MG63 (cell line): Measurements from ENCODE around the gene PPP4R4. TPM values are rescaled to one million over a fixed set of nuclear protein-coding genes. Genes with fewer than 3 reads are reported as not detected.
A peak's percentile ranks its signal among the peaks of the same experiment; 100 is the strongest.

Source experiments
- DNase-seq: peaks from one replicate; pipeline ENCODE4 v3.0.0-alpha.2; 2020
- H3K27me3 ChIP-seq: fragments of 250-450 bp; sonication (Bioruptor Pico); 2 replicates; pipeline ENCODE4 v1.5.1; 2020; ENCODE audit warnings: mild to moderate bottlenecking, moderate library complexity
- H3K36me3 ChIP-seq: fragments of 250-450 bp; sonication (Bioruptor Pico); 2 replicates; pipeline ENCODE4 v1.5.1; 2020; ENCODE audit warnings: mild to moderate bottlenecking, moderate library complexity
- H3K4me3 ChIP-seq: fragments of 250-450 bp; sonication (Bioruptor Pico); 2 replicates; pipeline ENCODE4 v1.5.1; 2020; ENCODE audit warnings: mild to moderate bottlenecking, moderate library complexity
- H3K9me3 ChIP-seq: fragments of 250-450 bp; sonication (Bioruptor Pico); 2 replicates; pipeline ENCODE4 v1.5.1; 2020; ENCODE audit warnings: mild to moderate bottlenecking, moderate library complexity
- total RNA-seq: library from RNA; depleted of rRNA; stranded (reverse); fragments of >200 nt; shearing (Covaris generic); gene quantifications from 2 replicates; pipeline ENCODE4 v1.2.3, GENCODE V29; 2014; ENCODE audit warnings: low replicate concordance; rRNA removed

Gene PPP4R4, protein sequence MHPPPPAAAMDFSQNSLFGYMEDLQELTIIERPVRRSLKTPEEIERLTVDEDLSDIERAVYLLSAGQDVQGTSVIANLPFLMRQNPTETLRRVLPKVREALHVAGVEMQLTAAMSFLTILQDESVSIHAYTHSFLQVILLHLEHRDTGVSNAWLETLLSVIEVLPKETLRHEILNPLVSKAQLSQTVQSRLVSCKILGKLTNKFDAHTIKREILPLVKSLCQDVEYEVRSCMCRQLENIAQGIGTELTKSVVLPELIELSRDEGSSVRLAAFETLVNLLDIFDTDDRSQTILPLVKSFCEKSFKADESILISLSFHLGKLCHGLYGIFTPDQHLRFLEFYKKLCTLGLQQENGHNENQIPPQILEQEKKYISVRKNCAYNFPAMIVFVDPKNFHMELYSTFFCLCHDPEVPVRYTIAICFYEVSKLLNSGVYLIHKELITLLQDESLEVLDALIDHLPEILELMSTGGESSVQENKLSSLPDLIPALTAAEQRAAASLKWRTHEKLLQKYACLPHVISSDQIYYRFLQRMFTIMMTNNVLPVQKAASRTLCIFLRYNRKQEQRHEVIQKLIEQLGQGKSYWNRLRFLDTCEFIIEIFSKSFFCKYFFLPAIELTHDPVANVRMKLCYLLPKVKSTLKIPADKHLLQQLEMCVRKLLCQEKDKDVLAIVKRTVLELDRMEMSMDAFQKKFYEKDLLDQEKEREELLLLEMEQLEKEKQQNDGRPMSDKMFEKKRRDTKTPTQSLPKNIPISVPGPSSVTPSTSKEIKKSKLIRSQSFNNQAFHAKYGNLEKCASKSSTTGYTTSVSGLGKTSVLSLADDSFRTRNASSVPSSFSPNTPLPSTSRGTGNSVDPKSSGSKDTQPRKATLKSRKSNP
- total RNA-seq = 0.23 TPM in 1 of 2 replicates, not detected in the other

DNA sequence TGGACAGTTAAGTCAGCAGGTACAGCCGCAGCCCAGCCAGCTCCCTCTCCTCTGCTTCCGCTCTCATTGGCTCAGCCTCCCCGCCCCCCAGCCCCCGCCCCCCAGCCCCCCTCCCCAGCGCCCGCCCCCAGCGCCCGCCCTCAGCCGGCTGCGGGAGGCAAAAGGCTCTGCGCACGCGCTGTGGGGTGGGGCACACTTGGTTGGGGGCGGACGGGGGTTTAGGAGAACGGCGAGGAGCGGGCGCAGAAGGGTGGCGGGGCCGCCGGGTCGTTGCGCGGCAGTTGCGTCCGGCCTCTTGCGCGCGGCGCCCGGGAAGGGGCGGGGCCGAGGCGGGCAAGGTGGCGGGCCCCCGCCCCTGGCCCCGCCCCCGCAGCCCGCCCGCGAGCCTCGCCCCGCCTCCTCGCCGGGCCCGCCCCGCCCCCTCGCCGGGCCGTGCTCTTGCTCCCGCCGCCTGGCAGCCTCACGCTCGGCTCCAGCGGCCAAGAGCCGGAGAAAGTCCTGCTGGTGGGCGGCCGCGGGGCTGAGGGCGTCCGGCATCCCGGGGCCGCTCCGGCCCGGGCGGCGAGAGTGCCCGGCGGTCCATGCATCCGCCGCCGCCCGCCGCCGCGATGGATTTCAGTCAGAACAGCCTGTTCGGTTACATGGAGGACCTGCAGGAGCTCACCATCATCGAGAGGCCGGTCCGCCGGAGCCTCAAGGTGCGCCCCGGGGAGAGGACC, at the start of gene PPP4R4:
TSS of gene PPP4R4 (plus strand) at position 438 of the 719 bp plus-strand sequence. CDS start at position 582, 144 bp downstream.
- no peaks in the 10 kb centered on the region for H3K9me3 ChIP-seq
- H3K27me3 ChIP-seq = no peaks in the 10 kb centered on the region
- peak; percentile 90 for DNase-seq
- H3K4me3 ChIP-seq = peak within 1 kb of the TSS; percentile 63
- H3K36me3 ChIP-seq = no peaks in the 10 kb centered on the region

DNA sequence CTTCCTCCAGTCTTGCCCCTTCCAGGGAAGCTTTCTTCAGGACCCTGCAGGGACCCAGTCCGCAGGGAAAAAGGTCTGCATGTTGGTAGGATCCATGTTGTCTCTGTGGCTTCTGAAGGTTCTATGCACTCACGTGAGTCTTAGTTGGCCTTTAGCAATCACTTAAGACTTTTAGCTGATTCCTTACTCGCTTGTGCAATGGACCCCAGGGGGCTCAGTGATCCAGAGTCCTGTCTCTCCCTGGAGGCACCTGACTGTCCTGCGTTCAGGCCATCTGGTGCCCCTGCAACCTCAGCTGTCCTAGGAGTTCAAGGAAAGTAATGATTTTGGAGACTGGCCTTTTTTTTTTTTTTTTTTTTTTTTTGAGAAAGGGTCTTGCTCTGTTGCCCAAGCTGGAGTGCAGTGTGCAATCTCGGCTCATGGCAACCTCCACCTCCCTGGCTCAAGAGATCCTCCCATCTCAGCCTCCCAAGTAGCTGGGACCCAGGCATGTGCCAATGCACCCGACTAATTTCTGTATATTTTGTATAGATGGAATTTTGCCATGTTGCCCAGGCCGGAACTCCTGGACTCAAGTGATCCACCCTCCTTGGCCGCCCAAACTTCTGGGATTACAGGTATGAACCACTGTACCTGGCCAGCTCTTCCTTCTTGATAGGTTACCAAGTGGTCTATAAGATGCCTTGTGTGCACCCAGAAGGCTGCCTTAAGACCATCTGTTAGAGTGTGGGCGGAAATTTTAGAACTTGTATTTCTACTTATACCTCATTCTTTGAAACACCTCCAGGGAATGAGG, 49.3 kb upstream of the PPP4R4 start:
- Histone ChIP-seq H3K27me3 (no peaks in the 10 kb centered on the region), H3K4me3 (no peak overlapping the region), H3K9me3 (no peaks in the 10 kb centered on the region; the same call in 1 of the 2 replicates), H3K36me3 (no peaks in the 10 kb centered on the region)
- DNase-seq = no peak

DNA sequence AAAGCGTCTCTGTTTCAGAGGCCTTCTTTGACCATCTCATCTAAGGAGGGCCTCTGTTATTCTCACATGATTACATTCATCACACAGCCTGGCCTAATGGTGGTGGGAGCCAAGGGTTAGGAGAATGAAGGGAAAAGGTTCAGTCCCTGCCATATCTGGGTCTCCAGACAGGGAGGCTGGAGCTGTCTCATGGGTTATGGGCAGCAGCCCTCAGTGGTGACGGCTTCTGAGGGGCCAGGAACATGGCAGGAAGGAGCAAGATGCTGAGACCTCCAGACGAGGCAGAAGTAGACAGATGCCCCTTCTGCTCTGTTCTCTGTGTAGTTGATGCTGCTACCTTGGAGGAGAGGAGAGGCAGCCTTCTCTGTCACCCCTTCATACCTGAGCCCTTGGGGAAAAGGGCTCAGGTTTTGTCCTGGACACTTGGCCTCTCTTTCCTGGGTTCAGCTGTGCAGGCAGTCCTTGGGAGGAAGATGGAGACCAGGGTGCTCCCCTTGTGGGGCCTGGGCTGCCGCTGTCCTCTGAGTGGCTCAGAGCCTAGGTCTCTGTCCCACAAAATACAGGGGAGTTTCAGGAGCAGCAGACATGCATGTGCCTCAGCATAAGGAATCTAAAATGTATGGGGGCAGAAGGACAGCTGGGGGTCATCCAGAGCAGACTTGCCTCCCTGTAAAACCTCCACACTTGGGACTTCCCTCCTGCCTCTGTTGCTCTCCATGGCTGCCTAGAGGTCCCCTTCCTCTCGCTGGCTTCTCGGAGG, 48.3 kb upstream of the PPP4R4 start:
- Histone ChIP-seq H3K27me3 (no peaks in the 10 kb centered on the region), H3K36me3 (no peaks in the 10 kb centered on the region), H3K4me3 (no peak overlapping the region), H3K9me3 (no peaks in the 10 kb centered on the region)
- no peak for DNase-seq

DNA sequence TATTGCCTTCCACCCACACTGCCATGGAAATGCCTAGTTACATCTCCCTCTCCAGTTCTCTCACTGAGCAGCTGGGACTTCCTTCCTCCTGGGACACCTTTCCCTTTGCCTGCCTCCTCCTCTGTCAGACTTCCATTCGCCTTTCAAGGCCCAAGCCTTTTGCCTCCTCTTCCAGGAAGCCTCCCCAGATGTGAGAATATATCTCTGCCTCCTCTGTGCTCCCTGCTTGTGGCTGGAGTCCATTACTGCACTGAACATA, 47.8 kb upstream of the PPP4R4 start:
- Histone ChIP-seq H3K4me3 (no peak overlapping the region), H3K9me3 (no peaks in the 10 kb centered on the region), H3K27me3 (no peaks in the 10 kb centered on the region), H3K36me3 (no peaks in the 10 kb centered on the region)
- no peak for DNase-seq

DNA sequence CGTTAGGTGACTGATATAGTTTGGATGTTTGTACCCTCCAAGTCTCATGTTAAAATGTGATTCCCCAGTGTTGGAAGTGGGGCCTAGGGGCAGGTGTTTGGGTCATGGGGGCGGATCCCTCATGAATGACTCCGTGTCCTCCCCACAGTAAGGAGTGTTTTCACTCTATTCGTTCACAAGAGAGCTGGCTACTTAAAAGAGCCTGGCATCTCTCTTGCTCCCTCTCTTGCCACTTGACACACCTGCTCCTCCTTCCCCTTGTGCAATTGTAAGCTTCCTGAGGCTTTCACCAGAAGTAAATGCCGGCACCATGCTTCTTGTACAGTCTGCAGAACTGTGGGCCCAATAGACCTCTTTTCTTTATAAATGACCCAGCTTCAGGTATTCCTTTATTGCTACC, 47.3 kb upstream of the PPP4R4 start:
- no peaks in the 10 kb centered on the region for H3K9me3 ChIP-seq
- H3K27me3 ChIP-seq = no peaks in the 10 kb centered on the region
- no peak overlapping the region for H3K4me3 ChIP-seq
- no peak for DNase-seq
- no peaks in the 10 kb centered on the region for H3K36me3 ChIP-seq

DNA sequence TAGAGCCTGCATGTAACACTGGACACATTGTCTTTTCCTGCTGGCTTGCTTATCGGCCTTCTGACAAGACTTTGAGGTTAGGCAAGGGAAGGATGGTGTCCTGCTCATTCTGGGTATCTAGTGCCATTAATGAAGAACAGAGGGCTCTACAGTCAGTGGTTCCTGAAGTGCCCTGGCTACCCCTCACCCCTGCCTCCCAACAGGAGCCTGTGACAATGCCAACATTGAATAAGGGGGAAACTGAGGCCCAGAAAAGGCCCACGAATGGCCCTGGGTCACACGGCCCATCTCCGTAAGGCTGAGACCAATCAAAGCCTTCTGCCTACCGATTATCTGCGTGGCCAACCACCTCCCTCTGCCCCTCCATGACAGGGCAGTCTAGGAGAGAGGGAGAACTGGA, 46.8 kb upstream of the PPP4R4 start:
- Histone ChIP-seq H3K9me3 (no peaks in the 10 kb centered on the region), H3K4me3 (no peak overlapping the region), H3K27me3 (no peaks in the 10 kb centered on the region), H3K36me3 (no peaks in the 10 kb centered on the region)
- DNase-seq = no peak

DNA sequence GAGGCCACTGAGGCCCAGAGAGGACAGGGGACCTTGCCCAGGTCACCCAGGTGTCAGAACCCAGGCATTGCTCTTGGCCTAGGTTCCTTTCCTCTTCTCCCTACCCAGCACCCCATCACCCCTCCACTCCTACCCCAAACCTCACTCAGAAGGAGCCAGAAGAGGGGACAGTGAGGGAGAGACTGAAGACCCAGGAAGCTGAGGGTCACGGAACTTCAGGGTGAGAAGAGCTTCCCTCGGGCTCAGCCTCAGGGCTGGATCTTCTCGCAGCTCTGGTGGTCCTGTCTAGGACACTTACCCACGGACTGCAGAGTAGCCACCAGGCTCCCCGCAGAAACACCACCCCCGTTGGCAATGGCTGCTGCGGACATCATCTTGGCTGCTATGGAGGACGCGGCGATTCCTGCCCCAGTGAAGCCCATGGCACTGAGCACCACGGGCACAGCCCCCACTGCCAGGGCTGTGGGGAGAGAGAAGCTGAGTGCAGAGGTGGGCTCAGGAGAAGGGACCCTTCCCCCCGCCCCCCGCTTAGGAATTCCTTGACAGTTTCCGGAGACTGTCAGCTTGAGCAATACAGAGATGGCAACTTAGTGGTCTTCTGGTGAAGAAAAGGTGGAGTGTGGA, 45.8 kb upstream of the PPP4R4 start:
- no peak for DNase-seq
- Histone ChIP-seq H3K4me3 (no peak overlapping the region), H3K27me3 (no peaks in the 10 kb centered on the region), H3K36me3 (no peaks in the 10 kb centered on the region), H3K9me3 (no peaks in the 10 kb centered on the region)

DNA sequence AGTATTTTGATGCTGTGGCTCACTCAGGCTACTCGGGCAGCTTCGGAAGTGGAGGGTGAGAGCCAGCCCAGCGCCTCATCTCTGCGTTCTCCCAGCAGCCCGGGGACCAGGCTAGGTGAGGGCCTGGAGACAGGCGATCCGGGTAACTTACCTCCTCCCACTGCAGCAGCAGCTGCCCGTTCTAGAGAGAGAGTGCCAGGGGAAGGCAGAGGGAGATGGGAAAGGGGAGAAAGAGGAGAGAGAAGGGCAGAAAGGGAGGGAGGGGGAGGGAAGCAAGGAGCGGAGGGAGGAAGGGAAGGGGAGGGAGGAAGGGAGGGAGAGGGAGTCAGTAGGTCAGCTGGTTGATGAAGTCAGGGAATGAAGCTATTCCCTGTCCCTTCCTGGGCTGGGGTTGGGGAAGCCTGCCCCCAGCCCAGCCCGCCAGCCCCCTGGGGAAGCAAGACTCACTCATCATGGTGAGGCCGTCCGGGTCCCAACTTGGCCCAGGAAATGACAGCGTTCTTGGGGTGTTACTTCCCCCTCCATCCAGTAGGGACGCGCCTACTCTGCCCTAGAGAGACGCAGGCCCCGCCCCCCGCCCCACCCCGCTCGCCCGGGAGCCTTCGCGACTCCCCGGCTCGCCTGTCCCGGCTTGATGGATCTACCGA, 44.9 kb upstream of the PPP4R4 start, which contains the start of gene IFI27L2:
TSS of gene IFI27L2 (minus strand) at position 494 of the 647 bp plus-strand sequence. CDS start at position 454, 40 bp downstream.
- DNase-seq = peak; percentile 63
- peak within 1 kb of the TSS; percentile 54 for H3K4me3 ChIP-seq

DNA sequence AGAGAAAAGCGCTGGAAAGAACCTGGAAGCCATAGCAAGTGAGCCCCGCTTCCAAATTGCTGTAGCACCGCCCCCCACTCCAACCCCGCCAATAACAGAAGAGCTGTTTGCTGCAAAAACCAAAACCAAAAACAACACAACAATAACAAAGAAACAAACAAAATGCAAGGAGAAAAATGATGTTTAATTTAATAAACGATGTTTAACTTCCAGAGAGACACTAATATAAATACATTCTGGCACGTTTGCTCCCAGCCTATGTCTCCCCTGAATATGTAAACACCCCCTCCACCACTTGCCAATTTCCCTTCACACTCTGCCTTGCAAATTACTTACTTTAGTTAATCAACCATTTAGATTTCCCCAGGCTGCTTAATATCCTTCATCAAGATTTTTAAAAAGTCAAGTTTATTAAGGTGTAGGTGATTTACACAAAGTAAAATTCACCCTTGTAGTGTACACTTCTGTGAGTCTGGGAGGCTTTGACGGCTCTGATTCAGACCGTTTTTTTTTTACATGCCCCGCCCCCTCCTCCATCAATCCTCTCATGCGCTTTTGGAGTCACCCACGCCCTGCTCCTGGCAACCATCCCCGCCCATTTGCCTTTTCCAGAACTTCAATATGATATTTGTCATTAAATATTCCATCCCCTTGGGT, 44.2 kb upstream of the PPP4R4 start:
- peak; percentile 34 for DNase-seq
- H3K27me3 ChIP-seq = no peaks in the 10 kb centered on the region
- H3K4me3 ChIP-seq = peak overlapping the region; percentile 54
- H3K9me3 ChIP-seq = no peaks in the 10 kb centered on the region
- H3K36me3 ChIP-seq = no peaks in the 10 kb centered on the region

More for the DNA sequence above, 44.9 kb upstream of the PPP4R4 start, which contains the start of gene IFI27L2:
- Histone ChIP-seq H3K36me3 (no peaks in the 10 kb centered on the region), H3K27me3 (no peaks in the 10 kb centered on the region), H3K9me3 (no peaks in the 10 kb centered on the region)

DNA sequence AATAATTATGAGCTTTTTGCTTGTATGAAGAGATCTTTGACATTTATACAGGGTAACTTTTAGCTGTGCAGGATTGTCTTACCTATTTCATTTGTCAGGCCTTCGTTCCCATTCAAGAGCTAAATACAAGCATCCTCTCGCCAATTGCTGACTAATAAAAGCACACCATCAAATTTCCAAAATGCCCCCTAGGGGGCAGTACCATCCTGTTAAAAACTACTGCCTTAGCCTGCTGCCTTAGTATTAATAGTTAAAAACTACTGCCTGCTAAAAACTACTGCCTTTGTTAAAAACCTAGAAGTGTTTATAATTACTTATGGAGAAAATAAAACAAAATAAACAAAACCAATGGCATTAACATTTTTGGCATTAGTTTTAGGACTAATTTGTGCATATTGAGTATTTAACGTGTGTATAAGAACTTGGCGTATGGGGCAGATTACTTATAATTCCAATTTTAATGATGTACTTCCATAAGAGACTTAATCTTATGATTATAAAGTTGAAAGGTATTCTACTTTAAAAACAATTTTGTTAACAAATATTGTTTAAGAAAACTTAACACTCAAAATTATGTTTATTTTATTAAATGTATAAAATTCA, 41.7 kb upstream of the PPP4R4 start:
- no peaks in the 10 kb centered on the region for H3K36me3 ChIP-seq
- no peaks in the 10 kb centered on the region for H3K27me3 ChIP-seq
- DNase-seq = peak; percentile 25
- H3K9me3 ChIP-seq = no peaks in the 10 kb centered on the region
- H3K4me3 ChIP-seq = no peak overlapping the region

DNA sequence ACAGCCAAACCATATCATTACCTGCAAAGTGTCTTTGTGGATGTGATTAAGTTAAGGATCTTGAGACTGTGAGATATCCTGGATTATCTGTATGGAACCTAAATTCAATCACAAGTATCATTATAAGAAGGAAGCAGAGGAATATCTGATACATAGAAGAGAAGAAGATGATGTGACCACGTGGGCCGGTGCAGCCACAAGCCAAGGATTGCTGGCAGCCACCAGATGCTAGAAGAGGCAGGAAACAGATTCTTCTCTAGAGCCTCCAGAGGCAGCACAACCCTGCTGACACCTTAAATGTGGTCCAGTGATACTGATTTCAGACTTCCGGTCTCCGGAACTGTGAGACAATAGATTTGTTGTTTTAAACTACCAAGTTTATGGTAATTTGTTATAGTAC, 38.6 kb upstream of the PPP4R4 start:
- DNase-seq = no peak
- Histone ChIP-seq H3K27me3 (no peaks in the 10 kb centered on the region), H3K36me3 (no peaks in the 10 kb centered on the region), H3K4me3 (no peak overlapping the region), H3K9me3 (no peaks in the 10 kb centered on the region)

DNA sequence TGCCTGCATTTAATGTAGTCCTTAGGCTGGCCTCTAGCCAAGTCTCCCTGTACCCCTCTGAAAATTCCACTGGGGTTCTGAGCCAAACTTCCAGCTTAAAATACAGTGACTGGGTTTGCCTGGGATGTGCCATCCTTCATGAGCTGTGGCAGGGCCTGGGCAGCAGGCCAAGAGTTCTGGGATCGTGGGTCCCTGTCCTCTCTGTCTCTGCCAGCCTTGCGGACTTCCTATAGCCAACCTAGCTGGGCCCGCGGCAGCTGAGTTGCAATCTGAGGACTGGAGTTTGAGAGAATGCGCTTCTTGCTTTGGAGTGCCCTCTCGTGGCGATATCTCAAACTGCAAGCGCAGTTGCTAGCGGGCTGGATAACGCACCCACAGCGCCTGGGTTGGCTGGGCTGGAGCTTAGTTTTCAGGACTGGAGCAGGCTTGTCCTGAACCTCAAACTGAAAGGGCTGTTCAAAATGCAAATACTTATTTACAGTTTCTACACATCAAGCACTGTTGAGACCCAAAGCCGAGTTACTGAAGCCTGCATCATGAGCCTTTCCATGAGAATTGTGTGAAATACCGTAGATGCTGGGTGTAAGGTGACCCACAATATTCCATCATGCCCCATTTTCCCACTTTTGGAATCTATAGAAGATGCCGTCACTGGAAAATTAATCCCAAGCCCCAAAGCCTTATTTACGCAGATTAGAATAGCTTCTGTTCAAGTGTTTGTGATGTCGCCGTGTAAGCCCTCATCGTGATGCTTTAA, 37.4 kb upstream of the PPP4R4 start:
- Histone ChIP-seq H3K4me3 (no peak overlapping the region), H3K9me3 (no peaks in the 10 kb centered on the region), H3K36me3 (no peaks in the 10 kb centered on the region), H3K27me3 (no peaks in the 10 kb centered on the region)
- peak; percentile 66 for DNase-seq

DNA sequence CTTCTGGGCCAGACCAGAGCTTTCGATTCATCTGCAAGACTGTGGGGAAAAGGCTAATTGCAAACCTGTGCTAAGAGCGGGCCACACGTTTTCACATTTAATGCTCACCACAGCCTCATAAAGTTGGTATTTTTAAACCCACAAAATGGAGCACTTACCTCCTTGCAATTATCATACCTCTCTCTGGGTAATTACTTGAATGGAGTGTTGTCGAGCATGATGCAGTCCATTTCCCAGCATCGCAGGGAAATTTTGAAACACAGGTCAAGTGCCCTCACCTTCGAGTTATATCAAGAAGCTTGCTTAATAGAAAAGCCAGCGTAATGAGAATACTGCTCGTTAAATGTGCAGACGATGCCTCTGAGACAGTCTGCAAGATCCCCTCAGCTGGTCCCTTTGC, 35.9 kb upstream of the PPP4R4 start:
- Histone ChIP-seq H3K36me3 (no peaks in the 10 kb centered on the region), H3K4me3 (no peak overlapping the region), H3K9me3 (no peaks in the 10 kb centered on the region), H3K27me3 (no peaks in the 10 kb centered on the region)
- DNase-seq = no peak
